ENCODE results near the gene EDEM3.

Gene EDEM3

GRCh38 chr1:184792450-184792969 is 37.9 kb upstream of the EDEM3 start:
- POLR2A ChIA-PET: no interaction called here

DNA sequence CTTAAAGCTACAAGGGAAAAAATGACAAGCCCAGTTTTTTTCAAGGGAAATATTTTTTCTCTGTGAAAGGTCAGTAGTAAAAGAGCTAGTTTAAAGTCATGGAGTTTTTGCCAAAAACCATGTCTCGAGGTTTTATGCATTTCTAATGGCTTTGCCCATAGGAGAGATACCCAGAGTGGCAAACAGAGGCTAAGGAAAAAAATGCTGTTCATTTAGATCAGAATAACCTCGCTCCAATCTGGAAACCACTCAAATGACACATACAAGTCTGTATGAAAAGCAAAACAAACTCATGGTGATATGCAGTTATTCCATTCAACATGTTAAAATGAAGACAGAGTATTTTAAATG is 36.9 kb upstream of the EDEM3 start:
- POLR2A ChIA-PET: no interaction called here
- TF ChIP-seq ELF4 (IDR thresholded peaks at IDR 0.05) (no peak), SP1 (IDR thresholded peaks at IDR 0.05) (no peak), NFRKB (IDR thresholded peaks at IDR 0.05) (no peak)
- TF ChIP-seq, protein P1, sequence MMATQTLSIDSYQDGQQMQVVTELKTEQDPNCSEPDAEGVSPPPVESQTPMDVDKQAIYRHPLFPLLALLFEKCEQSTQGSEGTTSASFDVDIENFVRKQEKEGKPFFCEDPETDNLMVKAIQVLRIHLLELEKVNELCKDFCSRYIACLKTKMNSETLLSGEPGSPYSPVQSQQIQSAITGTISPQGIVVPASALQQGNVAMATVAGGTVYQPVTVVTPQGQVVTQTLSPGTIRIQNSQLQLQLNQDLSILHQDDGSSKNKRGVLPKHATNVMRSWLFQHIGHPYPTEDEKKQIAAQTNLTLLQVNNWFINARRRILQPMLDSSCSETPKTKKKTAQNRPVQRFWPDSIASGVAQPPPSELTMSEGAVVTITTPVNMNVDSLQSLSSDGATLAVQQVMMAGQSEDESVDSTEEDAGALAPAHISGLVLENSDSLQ (IDR thresholded peaks at IDR 0.05): no peak
- DNase-seq (ENCODE audit: extremely low spot score): no peak
- CTCF ChIA-PET: interaction anchor here (0.6 kb wide), 1 partner anchor 14 kb away, joined by 7 read pairs; no protein-coding TSS in a partner anchor

More at GRCh38 chr1:184792450-184792969, 37.9 kb upstream of the EDEM3 start:
- DNase-seq (ENCODE audit: extremely low spot score): no peak
- TF ChIP-seq, protein P1 (IDR thresholded peaks at IDR 0.05): no peak
- TF ChIP-seq L3MBTL2 (conservative IDR thresholded peaks at IDR 0.05) (no peak), FOXK2 (IDR thresholded peaks at IDR 0.05) (no peak), ELF4 (IDR thresholded peaks at IDR 0.05) (no peak), HDGF (IDR thresholded peaks at IDR 0.05; ENCODE audit: borderline replicate concordance) (no peak), SUZ12 (IDR thresholded peaks at IDR 0.05) (no peak), ZNF384 (IDR thresholded peaks at IDR 0.05) (no peak), CTBP1 (IDR thresholded peaks at IDR 0.05; ENCODE audit: borderline replicate concordance) (no peak), TARDBP (IDR thresholded peaks at IDR 0.05) (no peak), NFRKB (IDR thresholded peaks at IDR 0.05) (no peak), FOXM1 (IDR thresholded peaks at IDR 0.05; ENCODE audit: borderline replicate concordance) (no peak), LEF1 (IDR thresholded peaks at IDR 0.05; ENCODE audit: borderline replicate concordance) (no peak), SP1 (IDR thresholded peaks at IDR 0.05) (no peak), ARNT (IDR thresholded peaks at IDR 0.05) (no peak), FOXA1 (IDR thresholded peaks at IDR 0.05) (no peak), BHLHE40 (IDR thresholded peaks at IDR 0.05; ENCODE audit: borderline replicate concordance) (no peak)
- CTCF ChIA-PET: no interaction called here

GRCh38 chr1:184790642-184791549 is 36.2 kb upstream of the EDEM3 start:
- no peak for DNase-seq (ENCODE audit: extremely low spot score)
- TF ChIP-seq NFRKB (IDR thresholded peaks at IDR 0.05): no peak
- no peak for TF ChIP-seq ARNT (IDR thresholded peaks at IDR 0.05)
- TF ChIP-seq L3MBTL2 (conservative IDR thresholded peaks at IDR 0.05): no peak
- no peak for TF ChIP-seq HDGF (IDR thresholded peaks at IDR 0.05; ENCODE audit: borderline replicate concordance)
- no peak for TF ChIP-seq LEF1 (IDR thresholded peaks at IDR 0.05; ENCODE audit: borderline replicate concordance)
- no peak for TF ChIP-seq CTBP1 (IDR thresholded peaks at IDR 0.05; ENCODE audit: borderline replicate concordance)
- no peak for TF ChIP-seq FOXK2 (IDR thresholded peaks at IDR 0.05)
- no peak for TF ChIP-seq SUZ12 (IDR thresholded peaks at IDR 0.05)
- POLR2A ChIA-PET: no interaction called here
- CTCF ChIA-PET: interaction anchor here (0.6 kb wide), 1 partner anchor 14 kb away, joined by 7 read pairs; no protein-coding TSS in a partner anchor

- TF ChIP-seq CTBP1 (IDR thresholded peaks at IDR 0.05; ENCODE audit: borderline replicate concordance) (no peak), FOXK2 (IDR thresholded peaks at IDR 0.05) (no peak), FOXM1 (IDR thresholded peaks at IDR 0.05; ENCODE audit: borderline replicate concordance) (no peak), NFRKB (IDR thresholded peaks at IDR 0.05) (no peak), SP1 (IDR thresholded peaks at IDR 0.05) (no peak), ARNT (IDR thresholded peaks at IDR 0.05) (no peak), L3MBTL2 (conservative IDR thresholded peaks at IDR 0.05) (no peak), SUZ12 (IDR thresholded peaks at IDR 0.05) (no peak), ELF4 (IDR thresholded peaks at IDR 0.05) (no peak), FOXA1 (IDR thresholded peaks at IDR 0.05) (no peak)
- TF ChIP-seq, protein P1 (IDR thresholded peaks at IDR 0.05): no peak
- DNase-seq (ENCODE audit: extremely low spot score): no peak
- CTCF ChIA-PET: no interaction called here
- POLR2A ChIA-PET: no interaction called here
Measured at GRCh38 chr1:184789884-184790283, 35.2 kb upstream of the EDEM3 start.

GRCh38 chr1:184788970-184789369 is 34.3 kb upstream of the EDEM3 start:
- POLR2A ChIA-PET: no interaction called here
- CTCF ChIA-PET: interaction anchor here (0.6 to 1.1 kb wide), 2 partner anchors 16 to 202 kb away, joined by 3 to 5 read pairs; no protein-coding TSS in a partner anchor
- TF ChIP-seq NFRKB (IDR thresholded peaks at IDR 0.05) (no peak), SP1 (IDR thresholded peaks at IDR 0.05) (no peak), ELF4 (IDR thresholded peaks at IDR 0.05) (no peak), CTBP1 (IDR thresholded peaks at IDR 0.05; ENCODE audit: borderline replicate concordance) (no peak), LEF1 (IDR thresholded peaks at IDR 0.05; ENCODE audit: borderline replicate concordance) (no peak), SUZ12 (IDR thresholded peaks at IDR 0.05) (no peak), FOXA1 (IDR thresholded peaks at IDR 0.05) (no peak), ARNT (IDR thresholded peaks at IDR 0.05) (no peak), ZNF384 (IDR thresholded peaks at IDR 0.05) (no peak), L3MBTL2 (conservative IDR thresholded peaks at IDR 0.05) (no peak), FOXK2 (IDR thresholded peaks at IDR 0.05) (no peak), TARDBP (IDR thresholded peaks at IDR 0.05) (no peak), HDGF (IDR thresholded peaks at IDR 0.05; ENCODE audit: borderline replicate concordance) (no peak)
- TF ChIP-seq, protein P1 (IDR thresholded peaks at IDR 0.05): no peak

More at GRCh38 chr1:184788970-184789369, 34.3 kb upstream of the EDEM3 start:
- DNase-seq (ENCODE audit: extremely low spot score): no peak
